Smooth muscle cell (in vitro differentiated cells): ENCODE measurements around the gene LYVE1. TPM values are rescaled to one million over a fixed set of nuclear protein-coding genes. Genes with fewer than 3 reads are reported as not detected.

ENCODE experiments used
- DNase-seq: peaks from one replicate; lab custom pipeline; 2025; ENCODE audit not compliant: unreplicated experiment; lab: John Stamatoyannopoulos, UW
- H2AFZ ChIP-seq: fragments of 200-600 bp; sonication (generic); 2 replicates; pipeline ENCODE4 v1.6.0; 2016; ENCODE audit warnings: antibody characterized with exemption, low read depth, mild to moderate bottlenecking
- H3F3A ChIP-seq: fragments of 200-600 bp; sonication (generic); 2 replicates; pipeline ENCODE4 v1.6.0; 2017; ENCODE audit warnings: antibody characterized with exemption, low read depth
- H3K27ac ChIP-seq: fragments of 200-600 bp; sonication (generic); 2 replicates; pipeline ENCODE4 v1.5.1; 2016; ENCODE audit warnings: low read depth, mild to moderate bottlenecking
- H3K27me3 ChIP-seq: fragments of 200-600 bp; sonication (generic); 2 replicates; pipeline ENCODE4 v1.6.1; 2016; ENCODE audit warnings: low read depth, mild to moderate bottlenecking
- H3K36me3 ChIP-seq: fragments of 200-600 bp; sonication (generic); 2 replicates; pipeline ENCODE4 v1.5.1; 2016; ENCODE audit warnings: low read depth
- H3K4me1 ChIP-seq: fragments of 200-600 bp; sonication (generic); 2 replicates; pipeline ENCODE4 v1.5.1; 2016; ENCODE audit warnings: low read depth
- H3K4me2 ChIP-seq: fragments of 200-600 bp; sonication (generic); 2 replicates; pipeline ENCODE4 v1.6.0; 2016; ENCODE audit warnings: mild to moderate bottlenecking
- H3K4me3 ChIP-seq: fragments of 200-600 bp; sonication (generic); 2 replicates; pipeline ENCODE4 v1.5.1; 2016; ENCODE audit warnings: mild to moderate bottlenecking
- H3K79me2 ChIP-seq: fragments of 200-600 bp; sonication (generic); 2 replicates; pipeline ENCODE4 v1.6.0; 2016; ENCODE audit warnings: low read depth, mild to moderate bottlenecking
- H3K9ac ChIP-seq: fragments of 200-600 bp; sonication (generic); 2 replicates; pipeline ENCODE4 v1.6.0; 2016; ENCODE audit warnings: low read depth
- H3K9me3 ChIP-seq: fragments of 200-600 bp; sonication (generic); replicated peaks from 2 replicates; pipeline ENCODE4 v1.5.1; 2016; ENCODE audit warnings: low read depth
- H4K20me1 ChIP-seq: fragments of 200-600 bp; sonication (generic); 2 replicates; pipeline ENCODE4 v1.6.0; 2016; ENCODE audit warnings: low read depth
- CTCF ChIP-seq: fragments of 200-600 bp; sonication (generic); IDR thresholded peaks from 2 replicates; pipeline ENCODE4 v1.5.1; 2017; ENCODE audit warnings: borderline replicate concordance, mild to moderate bottlenecking, antibody characterized with exemption; ENCODE audit not compliant: insufficient read depth, poor library complexity, severe bottlenecking
- WGBS: methylation state at CpG from one replicate; pipeline ENCODE4 v1.1.7; 2016; ENCODE audit warnings: low lambda C conversion rate; 5-methylcytosine and 5-hydroxymethylcytosine counted together
- polyA plus RNA-seq: library from polyadenylated mRNA; unstranded; fragments of >200 nt; fragmentation: Nextera tagmentation; extraction: Ambion mirVana; gene quantifications from 2 replicates; pipeline ENCODE4 v1.2.1, GENCODE V29; 2016
- total RNA-seq: library from RNA; depleted of rRNA; stranded (reverse); fragments of >200 nt; gene quantifications from 2 replicates; pipeline ENCODE4 v1.2.3, GENCODE V29; 2014

LYVE1 gene
- total and polyA plus RNA-seq, 2 experiments from 2014 or later = not detected

DNA sequence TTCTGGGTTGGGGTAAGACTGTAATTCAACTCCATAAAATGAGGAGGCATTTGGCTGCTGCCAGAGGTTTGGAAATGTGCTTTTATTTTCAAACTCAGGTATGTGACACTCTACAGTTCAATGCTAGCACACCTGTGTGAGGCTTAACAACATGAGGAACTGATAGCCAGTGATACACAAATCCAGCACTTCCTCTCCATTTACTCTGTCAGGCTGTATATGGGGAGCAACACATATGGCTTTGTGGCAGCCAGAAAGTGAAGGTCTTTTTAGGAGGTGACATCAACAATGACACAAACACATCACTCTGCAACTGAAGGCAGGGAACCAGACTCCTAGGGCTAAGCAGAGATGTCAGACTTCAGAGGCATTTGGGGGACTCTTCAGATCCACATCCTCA lies 4.6 kb upstream of the LYVE1 start:
- H3K4me2 ChIP-seq = no peak overlapping the region
- no peaks in the 10 kb centered on the region for H3K79me2 ChIP-seq
- no peaks in the 10 kb centered on the region for H3F3A ChIP-seq
- H3K27ac ChIP-seq = no peak overlapping the region
- H4K20me1 ChIP-seq = no peaks in the 10 kb centered on the region
- DNase-seq = no peak
- H3K27me3 ChIP-seq = no peaks in the 10 kb centered on the region
- no peaks in the 10 kb centered on the region for H3K9me3 ChIP-seq
- TF ChIP-seq CTCF = no peak
- H3K4me3 ChIP-seq = no peak overlapping the region
- H2AFZ ChIP-seq = no peak overlapping the region
- no peaks in the 10 kb centered on the region for H3K36me3 ChIP-seq
- H3K9ac ChIP-seq = no peak overlapping the region
- no peaks in the 10 kb centered on the region for H3K4me1 ChIP-seq

DNA sequence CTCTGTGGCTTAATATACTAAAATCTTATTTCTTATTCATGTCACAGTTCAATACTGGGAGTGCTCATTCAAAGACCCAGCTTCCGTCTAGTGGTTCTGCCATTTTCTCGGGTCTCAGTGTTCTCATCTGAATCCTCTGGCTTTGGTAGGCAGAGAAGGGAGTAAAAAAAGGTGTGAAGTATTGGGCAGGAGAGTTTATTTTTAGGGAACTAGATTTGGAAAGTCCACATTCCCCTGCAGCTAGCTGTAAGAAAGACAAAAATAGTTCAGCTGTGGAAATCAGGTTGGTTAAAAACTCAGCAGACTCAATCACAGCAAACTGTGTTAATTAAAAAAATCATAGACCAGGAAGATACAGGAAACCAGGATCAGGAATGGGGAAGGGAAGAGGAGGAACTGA lies 4.1 kb upstream of the LYVE1 start:
- no peak overlapping the region for H3K9ac ChIP-seq
- no peak overlapping the region for H3K27ac ChIP-seq
- no peak overlapping the region for H3K4me3 ChIP-seq
- H3F3A ChIP-seq = no peaks in the 10 kb centered on the region
- no peaks in the 10 kb centered on the region for H3K36me3 ChIP-seq
- no peak for DNase-seq
- no peaks in the 10 kb centered on the region for H3K27me3 ChIP-seq
- no peak overlapping the region for H3K4me2 ChIP-seq
- TF ChIP-seq CTCF = no peak
- no peak overlapping the region for H2AFZ ChIP-seq
- no peaks in the 10 kb centered on the region for H3K4me1 ChIP-seq
- 87% methylated on average over 2 of the region's 2 CpGs for WGBS
- H4K20me1 ChIP-seq = no peaks in the 10 kb centered on the region
- H3K79me2 ChIP-seq = no peaks in the 10 kb centered on the region
- H3K9me3 ChIP-seq = no peaks in the 10 kb centered on the region

DNA sequence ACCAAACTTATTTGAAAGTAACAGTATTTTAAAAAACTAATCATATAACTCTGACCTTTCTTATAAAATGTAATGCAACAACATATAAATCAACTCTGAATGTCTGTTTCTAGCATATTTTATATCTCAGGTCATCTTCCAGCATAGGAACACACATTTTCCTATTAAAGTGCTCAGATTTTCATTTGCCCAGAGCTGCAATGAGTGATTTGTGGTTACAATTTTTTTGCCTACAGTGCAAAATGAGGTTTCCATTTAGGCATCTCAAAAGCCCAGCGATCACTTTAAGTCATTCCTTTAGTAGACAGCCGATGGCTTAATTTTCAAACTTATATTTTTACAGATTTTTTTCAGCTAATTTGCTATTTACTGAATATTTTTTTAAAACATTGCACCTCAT lies 1.0 kb downstream of the LYVE1 start:
- Histone ChIP-seq H3K4me1 (no peaks in the 10 kb centered on the region), H4K20me1 (no peaks in the 10 kb centered on the region), H3K4me2 (no peak overlapping the region), H3K9ac (no peak overlapping the region), H3K9me3 (no peaks in the 10 kb centered on the region), H3K27me3 (no peaks in the 10 kb centered on the region), H2AFZ (no peak overlapping the region), H3K79me2 (no peaks in the 10 kb centered on the region), H3K4me3 (no peak overlapping the region), H3F3A (no peaks in the 10 kb centered on the region), H3K27ac (no peak overlapping the region), H3K36me3 (no peaks in the 10 kb centered on the region)
- no peak for DNase-seq
- no peak for TF ChIP-seq CTCF
- 86% methylated on average over 2 of the region's 2 CpGs for WGBS

- H3K27ac ChIP-seq = no peak overlapping the region
- no peaks in the 10 kb centered on the region for H3K4me1 ChIP-seq
- H3K79me2 ChIP-seq = no peaks in the 10 kb centered on the region
- no peak overlapping the region for H2AFZ ChIP-seq
- WGBS = 94% methylated on average over 6 of the region's 6 CpGs
- no peak overlapping the region for H3K9ac ChIP-seq
- no peaks in the 10 kb centered on the region for H3K9me3 ChIP-seq
- H4K20me1 ChIP-seq = no peaks in the 10 kb centered on the region
- no peaks in the 10 kb centered on the region for H3K36me3 ChIP-seq
- H3K4me2 ChIP-seq = no peak overlapping the region
- H3K4me3 ChIP-seq = no peak overlapping the region
- no peaks in the 10 kb centered on the region for H3K27me3 ChIP-seq
- TF ChIP-seq CTCF = no peak
- no peaks in the 10 kb centered on the region for H3F3A ChIP-seq
- no peak for DNase-seq
Observed at GRCh38 chr11:10566257-10566957, 2.1 kb downstream of the LYVE1 start.
